Kidney (tissue), 14 donors: ENCODE data around the gene TLN1. TPM values are rescaled to one million over a fixed set of nuclear protein-coding genes. Genes with fewer than 3 reads are reported as not detected.

Source experiments
- DNase-seq, 5 donors: peaks; one replicate each; pipeline ENCODE4 v3.0.0-alpha.2; 2013 to 2020
- FAIRE-seq: peaks from 2 replicates; lab custom pipeline; 2012; peaks lifted over from hg19 to GRCh38; lab: Jason Lieb, UNC
- H3K27ac ChIP-seq, 2 donors: one replicate each; pipeline ENCODE4 v1.7.0; 2013; ENCODE audit warnings: low read depth in 2 of 2, low read length in 2 of 2, inconsistent platforms in 1 of 2
- H3K27me3 ChIP-seq: one replicate; pipeline ENCODE4 v1.7.1; 2013; ENCODE audit warnings: low read length, inconsistent platforms; ENCODE audit not compliant: control insufficient read depth, insufficient read depth
- H3K36me3 ChIP-seq, 3 donors: one replicate each; pipeline versions ENCODE4 v1.7.0 to v1.7.1; 2013; ENCODE audit warnings: low read length in 3 of 3, control low read depth in 1 of 3, inconsistent platforms in 1 of 3; ENCODE audit not compliant: insufficient read depth in 3 of 3, control insufficient read depth in 2 of 3
- H3K4me1 ChIP-seq, 3 donors: one replicate each; pipeline versions ENCODE4 v1.7.0 to v1.7.1; 2013; ENCODE audit warnings: low read length in 3 of 3, inconsistent platforms in 1 of 3, low read depth in 1 of 3; ENCODE audit not compliant: control insufficient read depth in 2 of 3, insufficient read depth in 2 of 3
- H3K4me3 ChIP-seq, 3 donors: one replicate each; pipeline versions ENCODE4 v1.7.0 to v1.8.1; 2013; ENCODE audit warnings: low read length in 3 of 3, control low read depth in 1 of 3, inconsistent platforms in 1 of 3
- H3K9ac ChIP-seq, 3 donors: one replicate each; pipeline versions ENCODE4 v1.7.0 to v1.7.1; 2013; ENCODE audit warnings: low read length in 3 of 3, control low read depth in 1 of 3, inconsistent platforms in 1 of 3
- H3K9me3 ChIP-seq, 3 donors: one replicate each; pipeline versions ENCODE4 v1.7.0 to v1.7.1; 2013; ENCODE audit warnings: low read length in 3 of 3, control low read depth in 1 of 3, inconsistent platforms in 1 of 3; ENCODE audit not compliant: control insufficient read depth in 2 of 3, insufficient read depth in 1 of 3
- CTCF ChIP-seq: IDR thresholded peaks from 3 replicates; pipeline ENCODE4 v1.5.1; 2012; ENCODE audit warnings: mild to moderate bottlenecking, moderate library complexity, borderline replicate concordance; ENCODE audit not compliant: insufficient read depth; ENCODE audit errors: extremely low read depth
- intact Hi-C: fragments of 100-400 bp; cut with DNase I; formaldehyde crosslinking; loops from one replicate; pipeline ENCODE4 v1.11.1; 2022
- polyA plus RNA-seq: library from polyadenylated mRNA; stranded (reverse); fragments of 350-450 nt; fragmentation: Illumina TruSeq; extraction: RNeasy Lipid Tissue Mini Kit (QIAGEN cat#74804); gene quantifications from one replicate; pipeline ENCODE4 v1.2.3, GENCODE V29; 2014; ENCODE audit warnings: low read depth, low replicate concordance; ENCODE audit not compliant: insufficient read depth
- total RNA-seq: library from RNA; stranded (reverse); fragmentation: NEBNext Ultra II Directional; extraction: Animal tissue kit (Norgen Biotek cat#: 25700); gene quantifications from one replicate; pipeline ENCODE4 v1.2.1, GENCODE V29; 2021
- donor health status: control.
- donor health status: control.
- donor health status: control.
- donor health status: control.
- donor health status: control.
- donor health status: DM: yes; HTN: yes; CAD: no.
- donor health status: Normal renal cell carcinoma (clear cell type).

TLN1 gene
- total and polyA plus RNA-seq, 2 donors from 2014 or later, result 71.7 to 376 TPM

DNA sequence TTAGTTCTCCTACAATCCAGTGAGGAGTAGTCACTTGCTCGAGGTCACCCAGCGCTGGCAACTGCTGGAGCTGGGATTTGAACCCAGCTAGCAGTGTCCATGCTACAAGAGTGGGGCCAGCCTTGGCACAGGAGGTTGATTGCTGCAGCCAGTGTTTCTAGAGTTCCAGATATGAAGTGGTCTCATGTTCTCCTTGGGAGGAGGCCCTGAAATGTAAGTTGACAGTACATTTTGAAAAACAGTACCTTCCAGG lies 73.1 kb downstream of the TLN1 start:
- intact Hi-C loops, result no loop called here
- H3K4me1 ChIP-seq, result peaks cover 0 to 10% (median 9%) of the 10 kb centered on the region in 3 donors
- no peak for FAIRE-seq

DNA sequence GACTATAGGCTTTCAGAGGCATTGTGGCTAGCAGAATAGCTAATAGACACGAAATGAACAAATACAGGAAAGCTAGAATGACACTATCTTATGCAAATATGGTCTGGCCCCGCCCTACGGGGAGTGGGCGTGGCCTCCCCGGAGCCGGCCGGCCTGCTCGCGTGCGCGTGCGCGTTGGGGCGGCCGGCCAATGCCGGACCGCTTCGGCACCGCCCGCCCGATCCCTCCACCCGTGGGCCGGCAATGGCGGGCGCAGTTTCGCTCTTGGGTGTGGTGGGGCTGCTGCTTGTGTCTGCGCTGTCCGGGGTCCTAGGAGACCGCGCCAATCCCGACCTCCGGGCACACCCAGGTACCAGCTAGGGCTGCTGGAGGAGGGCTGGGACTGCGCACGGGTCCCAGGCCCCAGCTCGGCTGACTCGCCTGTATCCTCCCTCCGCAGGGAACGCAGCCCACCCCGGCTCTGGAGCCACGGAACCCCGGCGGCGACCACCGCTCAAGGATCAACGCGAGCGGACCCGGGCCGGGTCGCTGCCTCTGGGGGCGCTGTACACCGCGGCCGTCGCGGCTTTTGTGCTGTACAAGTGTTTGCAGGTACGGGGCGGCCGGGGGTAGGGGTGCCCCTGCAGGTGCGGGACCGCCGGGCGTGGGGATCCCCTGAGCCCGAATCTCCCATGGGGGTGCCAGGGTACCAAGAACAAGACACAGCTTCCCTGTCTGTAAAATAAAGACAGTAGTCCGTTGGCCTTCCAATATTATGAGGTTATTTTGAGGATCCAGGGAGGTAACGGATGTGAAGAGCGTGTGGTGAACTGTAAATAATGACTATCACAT lies 73.6 kb downstream of the TLN1 start, which contains the start of gene CCDC107:
CCDC107 (plus strand) TSS at position 156 of the 831 bp plus-strand sequence; CDS start at position 244, 88 bp downstream.
- DNase-seq, result peak; percentile 92 to 97 (median 96)
- peak within 1 kb of the TSS; percentile 73 to 91 (median 86) for H3K4me3 ChIP-seq
- intact Hi-C loops, result no loop called here

More for the DNA sequence above, 73.1 kb downstream of the TLN1 start:
- no peaks in the 10 kb centered on the region for H3K27me3 ChIP-seq
- H3K4me3 ChIP-seq, result peak overlapping the region; percentile 73 to 91 (median 86)
- H3K27ac ChIP-seq, result peak overlapping the region; percentile 99 to 100
- DNase-seq, result peak in 1 of 5 donors; percentile 74
- H3K36me3 ChIP-seq, result peaks cover 0 to 10% (median 3%) of the 10 kb centered on the region in 3 donors
- TF ChIP-seq CTCF, result no peak
- H3K9me3 ChIP-seq, result no peaks in the 10 kb centered on the region
- H3K9ac ChIP-seq, result peak overlapping the region; percentile 87 to 97 (median 94)

GRCh38 chr9:35657546-35658136 lies 74.4 kb downstream of the TLN1 start, which contains the start of gene RMRP:
Gene RMRP, minus strand, starts transcription at chr9:35658019.
- FAIRE-seq, result peak; percentile 87
- intact Hi-C loops, result no loop called here
- H3K4me1 ChIP-seq, result peaks cover 0 to 10% (median 9%) of the 10 kb centered on the region in 3 donors
- peak; percentile 34 for TF ChIP-seq CTCF
- H3K9me3 ChIP-seq, result no peaks in the 10 kb centered on the region
- H3K9ac ChIP-seq, result peak within 1 kb of the TSS; percentile 87 to 97 (median 94)
- DNase-seq, result peak; percentile 97 to 99 (median 99)
- H3K27me3 ChIP-seq, result no peaks in the 10 kb centered on the region
- H3K27ac ChIP-seq, result peak within 1 kb of the TSS; percentile 99 to 100
- H3K36me3 ChIP-seq, result peaks cover 0 to 10% (median 3%) of the 10 kb centered on the region in 3 donors
- peak within 1 kb of the TSS; percentile 73 to 91 (median 86) for H3K4me3 ChIP-seq

More for the DNA sequence above, 73.6 kb downstream of the TLN1 start, which contains the start of gene CCDC107:
- no peak for FAIRE-seq
- Histone ChIP-seq H3K27me3 (no peaks in the 10 kb centered on the region), H3K27ac (peak within 1 kb of the TSS; percentile 99 to 100), H3K9me3 (no peaks in the 10 kb centered on the region), H3K36me3 (peaks cover 0 to 10% (median 3%) of the 10 kb centered on the region in 3 donors), H3K4me1 (peaks cover 0 to 10% (median 9%) of the 10 kb centered on the region in 3 donors), H3K9ac (peak within 1 kb of the TSS; percentile 87 to 97 (median 94))
- peak; percentile 63 for TF ChIP-seq CTCF
